ENCODE results near the gene CSRNP3. TPM values are rescaled to one million over a fixed set of nuclear protein-coding genes. Genes with fewer than 3 reads are reported as not detected.

CSRNP3 gene
- total RNA-seq, 2 donors from 2014 or later: not detected

DNA sequence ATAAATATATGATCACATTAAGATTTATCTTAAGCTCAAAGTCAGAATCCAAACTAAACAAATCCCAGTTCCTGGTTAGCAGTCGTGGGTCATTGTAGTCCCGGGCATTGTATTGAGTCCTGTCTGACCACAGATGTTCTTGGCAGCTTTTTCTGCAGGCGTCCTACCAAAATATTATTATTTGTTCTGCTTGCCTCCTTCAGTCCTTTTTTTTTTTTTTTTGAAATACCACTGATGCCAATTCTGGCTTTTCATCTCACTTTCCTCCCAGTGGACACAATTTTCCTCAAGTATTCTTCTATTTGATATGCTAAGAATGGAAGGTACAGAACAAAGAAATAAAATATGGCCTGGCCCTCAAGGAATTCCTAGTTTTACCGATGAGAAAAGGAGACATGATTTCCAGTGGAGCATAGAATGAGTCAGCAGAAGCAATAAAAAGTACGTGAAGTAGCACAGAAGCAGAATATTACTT lies 151.6 kb downstream of the CSRNP3 start:
- Mint-ChIP-seq H3K9me3 (peaks cover 0 to 3% of the 10 kb centered on the region in 2 donors), H3K27me3 (ENCODE audit: low read depth) (no peaks in the 10 kb centered on the region), H3K36me3 (ENCODE audit: insufficient read depth in 2 of 2) (no peaks in the 10 kb centered on the region), H3K27ac (no peak overlapping the region), H3K4me3 (no peak overlapping the region), H3K4me1 (ENCODE audit: low read depth) (no peaks in the 10 kb centered on the region)
- ATAC-seq (replicated peaks in 1 of 2): no peak
- DNase-seq: no peak

GRCh38 chr2:165623161-165623560 lies 153.7 kb downstream of the CSRNP3 start:
- H3K4me1 Mint-ChIP-seq (ENCODE audit: low read depth): no peaks in the 10 kb centered on the region
- no peak overlapping the region for H3K27ac Mint-ChIP-seq
- H3K27me3 Mint-ChIP-seq (ENCODE audit: low read depth): no peaks in the 10 kb centered on the region
- no peak overlapping the region for H3K4me3 Mint-ChIP-seq
- no peaks in the 10 kb centered on the region for H3K9me3 Mint-ChIP-seq
- no peaks in the 10 kb centered on the region for H3K36me3 Mint-ChIP-seq (ENCODE audit: insufficient read depth in 2 of 2)
- no peak for ATAC-seq (replicated peaks in 1 of 2)
- no peak for DNase-seq

DNA sequence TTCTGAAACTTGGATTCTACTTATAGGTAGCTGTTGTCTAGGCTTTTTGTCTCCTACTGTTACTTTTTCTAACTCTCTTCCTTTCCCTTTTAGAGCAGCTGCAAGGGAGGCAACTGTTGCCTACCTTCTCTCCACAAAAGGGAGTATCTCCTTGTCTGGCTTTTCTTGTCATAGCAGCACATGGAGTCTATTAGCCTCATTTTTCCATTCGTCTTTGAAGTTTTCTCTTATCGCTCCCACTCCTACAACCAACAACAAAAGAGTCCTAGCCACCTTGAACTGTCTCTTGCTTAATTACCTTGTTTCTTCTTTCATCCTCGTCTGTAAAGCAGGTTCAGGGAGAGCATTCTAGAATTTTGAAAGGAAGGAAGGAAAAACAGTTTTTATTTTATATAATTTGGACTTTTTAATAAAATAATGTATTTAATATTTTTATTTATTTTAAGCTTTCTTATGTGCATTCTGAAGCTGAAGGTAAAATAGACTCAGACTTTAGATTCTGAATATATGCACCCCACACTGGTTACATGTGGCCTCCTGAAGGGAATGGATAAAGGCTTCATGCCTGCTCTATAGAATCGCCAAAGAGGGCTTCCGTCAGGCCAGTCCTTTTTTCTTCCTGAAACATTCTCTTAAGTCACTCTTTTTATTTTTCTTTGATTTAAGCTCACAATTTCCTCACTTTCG lies 154.4 kb downstream of the CSRNP3 start:
- no peak overlapping the region for H3K4me3 Mint-ChIP-seq
- H3K27ac Mint-ChIP-seq: no peak overlapping the region
- DNase-seq (no peak), ATAC-seq (replicated peaks in 1 of 2) (no peak)
- no peaks in the 10 kb centered on the region for H3K36me3 Mint-ChIP-seq (ENCODE audit: insufficient read depth in 2 of 2)
- no peaks in the 10 kb centered on the region for H3K9me3 Mint-ChIP-seq
- H3K27me3 Mint-ChIP-seq (ENCODE audit: low read depth): no peaks in the 10 kb centered on the region
- H3K4me1 Mint-ChIP-seq (ENCODE audit: low read depth): no peaks in the 10 kb centered on the region

- no peaks in the 10 kb centered on the region for H3K9me3 Mint-ChIP-seq
- H3K36me3 Mint-ChIP-seq (ENCODE audit: insufficient read depth in 2 of 2): no peaks in the 10 kb centered on the region
- ATAC-seq (replicated peaks in 1 of 2): no peak
- H3K4me3 Mint-ChIP-seq: no peak overlapping the region
- H3K27me3 Mint-ChIP-seq (ENCODE audit: low read depth): no peaks in the 10 kb centered on the region
- H3K27ac Mint-ChIP-seq: no peak overlapping the region
- no peak for DNase-seq
- H3K4me1 Mint-ChIP-seq (ENCODE audit: low read depth): peaks cover under 1% of the 10 kb centered on the region
Observed at GRCh38 chr2:165624470-165624800, 154.9 kb downstream of the CSRNP3 start.

DNA sequence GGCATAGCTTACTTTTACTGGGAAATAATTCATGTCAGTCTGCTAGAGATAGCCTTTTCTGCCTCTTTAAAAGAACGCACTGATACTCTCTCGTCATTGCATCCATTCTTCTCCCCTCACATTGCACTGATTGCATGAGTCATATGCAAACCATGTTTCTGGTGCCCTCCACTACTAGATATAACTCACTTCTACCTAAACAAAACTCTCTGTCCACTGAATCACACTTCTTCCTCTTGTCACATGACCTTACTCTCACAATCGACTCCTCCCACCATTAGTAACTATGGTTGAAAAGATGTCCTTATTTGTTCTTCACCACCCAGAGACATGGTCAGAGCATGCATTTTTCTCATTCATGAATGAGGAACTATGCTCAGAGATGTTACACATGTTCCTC lies 158.0 kb downstream of the CSRNP3 start:
- Mint-ChIP-seq H3K4me3 (no peak overlapping the region), H3K4me1 (ENCODE audit: low read depth) (peaks cover 12% of the 10 kb centered on the region), H3K36me3 (ENCODE audit: insufficient read depth in 2 of 2) (no peaks in the 10 kb centered on the region), H3K9me3 (no peaks in the 10 kb centered on the region), H3K27me3 (ENCODE audit: low read depth) (no peaks in the 10 kb centered on the region), H3K27ac (no peak overlapping the region)
- no peak for DNase-seq
- peak in 1 of 2 donors; percentile 23 for ATAC-seq (replicated peaks in 1 of 2)

- no peaks in the 10 kb centered on the region for H3K27me3 Mint-ChIP-seq (ENCODE audit: low read depth)
- no peak for ATAC-seq (replicated peaks in 1 of 2)
Observed at GRCh38 chr2:165629776-165630175, 160.3 kb downstream of the CSRNP3 start.

GRCh38 chr2:165630236-165630635 lies 160.7 kb downstream of the CSRNP3 start:
- no peak for ATAC-seq (replicated peaks in 1 of 2)
- H3K36me3 Mint-ChIP-seq (ENCODE audit: insufficient read depth in 2 of 2): no peaks in the 10 kb centered on the region

More at GRCh38 chr2:165629776-165630175, 160.3 kb downstream of the CSRNP3 start:
- DNase-seq: no peak
- no peak overlapping the region for H3K27ac Mint-ChIP-seq
- H3K4me3 Mint-ChIP-seq: no peak overlapping the region
- H3K9me3 Mint-ChIP-seq: no peaks in the 10 kb centered on the region
- H3K36me3 Mint-ChIP-seq (ENCODE audit: insufficient read depth in 2 of 2): no peaks in the 10 kb centered on the region
- peaks cover 12% of the 10 kb centered on the region for H3K4me1 Mint-ChIP-seq (ENCODE audit: low read depth)

GRCh38 chr2:165631089-165631488 lies 161.6 kb downstream of the CSRNP3 start:
- H3K4me3 Mint-ChIP-seq: no peak overlapping the region
- ATAC-seq (replicated peaks in 1 of 2) (no peak), DNase-seq (no peak)
- no peaks in the 10 kb centered on the region for H3K36me3 Mint-ChIP-seq (ENCODE audit: insufficient read depth in 2 of 2)
- H3K27me3 Mint-ChIP-seq (ENCODE audit: low read depth): no peaks in the 10 kb centered on the region
- H3K4me1 Mint-ChIP-seq (ENCODE audit: low read depth): peaks cover 12% of the 10 kb centered on the region
- no peak overlapping the region for H3K27ac Mint-ChIP-seq
- no peaks in the 10 kb centered on the region for H3K9me3 Mint-ChIP-seq

More at GRCh38 chr2:165630236-165630635, 160.7 kb downstream of the CSRNP3 start:
- peaks cover 12% of the 10 kb centered on the region for H3K4me1 Mint-ChIP-seq (ENCODE audit: low read depth)
- no peaks in the 10 kb centered on the region for H3K9me3 Mint-ChIP-seq
- H3K4me3 Mint-ChIP-seq: no peak overlapping the region
- DNase-seq: no peak
- no peaks in the 10 kb centered on the region for H3K27me3 Mint-ChIP-seq (ENCODE audit: low read depth)
- H3K27ac Mint-ChIP-seq: no peak overlapping the region

- no peaks in the 10 kb centered on the region for H3K27me3 Mint-ChIP-seq (ENCODE audit: low read depth)
- H3K36me3 Mint-ChIP-seq (ENCODE audit: insufficient read depth in 2 of 2): no peaks in the 10 kb centered on the region
- no peaks in the 10 kb centered on the region for H3K9me3 Mint-ChIP-seq
- DNase-seq: no peak
- no peak overlapping the region for H3K4me3 Mint-ChIP-seq
- no peak overlapping the region for H3K27ac Mint-ChIP-seq
- no peak for ATAC-seq (replicated peaks in 1 of 2)
- H3K4me1 Mint-ChIP-seq (ENCODE audit: low read depth): peaks cover 12% of the 10 kb centered on the region
Observed at GRCh38 chr2:165632594-165632993, 163.1 kb downstream of the CSRNP3 start.

DNA sequence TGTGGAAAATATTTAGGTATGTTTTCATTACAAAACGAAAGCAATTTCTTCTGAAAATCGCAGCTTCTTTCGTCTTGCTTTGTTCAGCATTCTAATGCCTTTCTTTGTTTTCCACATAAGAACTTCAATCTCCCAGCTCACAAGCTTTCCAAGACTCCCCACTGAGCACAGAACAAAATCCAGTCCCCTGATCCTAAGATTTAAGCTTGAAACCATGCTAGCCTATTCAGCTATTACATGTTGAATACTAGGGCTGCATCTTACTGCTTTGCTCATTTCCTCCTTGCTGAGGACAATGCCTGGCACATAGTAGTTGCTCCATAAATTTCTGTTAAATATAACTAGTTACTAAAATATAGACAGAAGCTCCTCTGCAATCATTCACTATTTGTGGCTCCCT lies 163.9 kb downstream of the CSRNP3 start:
- no peak overlapping the region for H3K4me3 Mint-ChIP-seq
- peaks cover 12% of the 10 kb centered on the region for H3K4me1 Mint-ChIP-seq (ENCODE audit: low read depth)
- H3K27me3 Mint-ChIP-seq (ENCODE audit: low read depth): no peaks in the 10 kb centered on the region
- H3K9me3 Mint-ChIP-seq: no peaks in the 10 kb centered on the region
- ATAC-seq (replicated peaks in 1 of 2) (no peak), DNase-seq (no peak)
- no peaks in the 10 kb centered on the region for H3K36me3 Mint-ChIP-seq (ENCODE audit: insufficient read depth in 2 of 2)
- no peak overlapping the region for H3K27ac Mint-ChIP-seq

GRCh38 chr2:165634282-165634681 lies 164.8 kb downstream of the CSRNP3 start:
- no peaks in the 10 kb centered on the region for H3K27me3 Mint-ChIP-seq (ENCODE audit: low read depth)
- no peaks in the 10 kb centered on the region for H3K9me3 Mint-ChIP-seq
- DNase-seq: no peak
- H3K27ac Mint-ChIP-seq: no peak overlapping the region
- no peak overlapping the region for H3K4me3 Mint-ChIP-seq
- no peak for ATAC-seq (replicated peaks in 1 of 2)
- H3K4me1 Mint-ChIP-seq (ENCODE audit: low read depth): peaks cover 12% of the 10 kb centered on the region
- no peaks in the 10 kb centered on the region for H3K36me3 Mint-ChIP-seq (ENCODE audit: insufficient read depth in 2 of 2)

DNA sequence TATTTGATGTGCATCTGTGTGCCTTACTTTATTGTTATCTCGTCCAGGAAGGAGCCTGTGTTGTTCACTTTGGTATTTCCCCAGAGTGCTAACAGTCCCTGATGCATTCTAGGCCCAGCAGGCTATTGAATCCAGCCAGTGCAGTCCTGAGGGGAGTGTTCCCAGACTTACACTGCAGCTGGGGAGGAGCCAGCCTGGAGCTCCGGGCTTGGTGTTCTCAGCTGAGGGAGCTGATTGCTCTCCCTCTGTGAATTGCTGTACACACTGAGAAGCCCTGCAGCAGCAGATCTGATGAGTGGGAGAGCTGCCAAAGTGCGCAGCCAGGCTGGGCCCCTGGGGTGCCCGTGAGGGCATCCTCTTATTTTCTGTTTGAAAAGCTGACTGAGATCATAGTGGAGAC lies 165.4 kb downstream of the CSRNP3 start:
- no peak for ATAC-seq (replicated peaks in 1 of 2)
- Mint-ChIP-seq H3K4me3 (no peak overlapping the region), H3K4me1 (ENCODE audit: low read depth) (peaks cover 8% of the 10 kb centered on the region), H3K27ac (no peak overlapping the region), H3K36me3 (ENCODE audit: insufficient read depth in 2 of 2) (no peaks in the 10 kb centered on the region), H3K9me3 (no peaks in the 10 kb centered on the region), H3K27me3 (ENCODE audit: low read depth) (no peaks in the 10 kb centered on the region)
- DNase-seq: no peak

DNA sequence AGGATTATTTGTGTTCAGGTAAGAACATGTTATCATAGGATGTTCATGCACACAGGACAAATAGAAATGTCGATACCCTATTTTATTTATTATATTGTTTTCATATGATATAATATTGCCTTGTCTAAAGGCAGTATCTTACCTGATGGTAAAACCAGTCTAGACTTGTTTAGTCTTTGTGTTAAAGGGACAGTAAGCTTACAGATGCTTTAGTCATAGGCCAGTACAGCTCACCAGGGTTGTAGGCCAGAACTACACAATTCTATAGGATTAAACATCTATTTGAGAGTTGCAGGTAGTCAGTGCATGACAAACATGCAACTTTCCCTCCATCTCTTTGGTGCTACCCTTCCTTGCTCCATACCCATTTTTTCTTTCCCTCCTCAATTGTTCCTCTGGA lies 166.0 kb downstream of the CSRNP3 start:
- no peaks in the 10 kb centered on the region for H3K36me3 Mint-ChIP-seq (ENCODE audit: insufficient read depth in 2 of 2)
- no peaks in the 10 kb centered on the region for H3K9me3 Mint-ChIP-seq
- H3K27ac Mint-ChIP-seq: no peak overlapping the region
- H3K27me3 Mint-ChIP-seq (ENCODE audit: low read depth): no peaks in the 10 kb centered on the region
- H3K4me3 Mint-ChIP-seq: no peak overlapping the region
- H3K4me1 Mint-ChIP-seq (ENCODE audit: low read depth): peaks cover 2% of the 10 kb centered on the region
- ATAC-seq (replicated peaks in 1 of 2): no peak
- DNase-seq: no peak

DNA sequence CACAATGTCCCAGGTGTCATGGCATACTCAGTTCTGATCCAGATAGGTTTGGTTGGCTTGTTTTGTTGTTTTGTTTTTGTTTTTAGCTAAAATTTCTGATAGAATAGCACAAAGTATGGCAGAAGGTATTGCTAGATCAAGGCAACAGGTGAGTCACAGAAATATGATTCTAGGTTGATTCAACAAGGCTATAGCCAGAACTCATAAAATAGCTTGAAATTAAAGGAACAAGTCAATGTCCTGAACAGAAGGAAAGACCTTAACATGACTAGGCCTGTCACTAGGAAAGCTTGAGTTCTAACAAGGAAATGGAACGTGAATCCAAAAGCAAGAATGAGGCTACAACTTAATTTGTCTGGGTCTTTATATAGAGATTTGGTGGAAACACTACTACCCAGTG lies 167.5 kb downstream of the CSRNP3 start:
- ATAC-seq (replicated peaks in 1 of 2): no peak
- Mint-ChIP-seq H3K4me3 (no peak overlapping the region), H3K36me3 (ENCODE audit: insufficient read depth in 2 of 2) (no peaks in the 10 kb centered on the region), H3K27ac (no peak overlapping the region), H3K9me3 (no peaks in the 10 kb centered on the region), H3K27me3 (ENCODE audit: low read depth) (no peaks in the 10 kb centered on the region), H3K4me1 (ENCODE audit: low read depth) (no peaks in the 10 kb centered on the region)
- no peak for DNase-seq
